Measurements from ENCODE around the gene HBZ.

DNA sequence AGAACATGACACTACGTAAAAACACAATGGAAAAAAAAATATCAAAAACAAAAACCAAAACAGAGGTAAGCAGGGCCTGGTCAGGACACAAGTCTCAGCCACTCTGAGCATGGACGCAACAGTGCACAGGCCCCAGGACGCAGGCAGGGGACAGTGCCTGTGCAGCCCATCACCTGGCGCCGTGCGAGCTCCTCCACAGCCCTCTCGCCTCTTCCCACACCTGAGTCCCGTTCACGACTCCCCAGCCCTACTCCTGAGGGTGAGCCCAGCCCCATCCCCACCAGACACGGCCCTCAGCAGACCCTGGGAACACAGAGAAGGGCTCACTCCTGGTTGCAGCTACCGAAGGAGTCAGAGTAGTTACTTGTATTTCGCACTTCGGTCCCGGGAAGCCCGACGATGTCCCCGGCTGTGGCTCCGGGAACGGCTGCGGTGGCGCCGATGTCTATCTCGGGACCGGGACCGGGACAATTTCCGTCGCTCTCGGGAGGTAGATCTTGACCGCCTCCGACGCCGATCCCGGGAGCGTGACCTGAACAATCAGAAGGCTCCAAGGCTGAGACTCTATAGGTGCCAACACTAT, 37.3 kb downstream of the HBZ start:
- TF ChIP-seq, protein P1, sequence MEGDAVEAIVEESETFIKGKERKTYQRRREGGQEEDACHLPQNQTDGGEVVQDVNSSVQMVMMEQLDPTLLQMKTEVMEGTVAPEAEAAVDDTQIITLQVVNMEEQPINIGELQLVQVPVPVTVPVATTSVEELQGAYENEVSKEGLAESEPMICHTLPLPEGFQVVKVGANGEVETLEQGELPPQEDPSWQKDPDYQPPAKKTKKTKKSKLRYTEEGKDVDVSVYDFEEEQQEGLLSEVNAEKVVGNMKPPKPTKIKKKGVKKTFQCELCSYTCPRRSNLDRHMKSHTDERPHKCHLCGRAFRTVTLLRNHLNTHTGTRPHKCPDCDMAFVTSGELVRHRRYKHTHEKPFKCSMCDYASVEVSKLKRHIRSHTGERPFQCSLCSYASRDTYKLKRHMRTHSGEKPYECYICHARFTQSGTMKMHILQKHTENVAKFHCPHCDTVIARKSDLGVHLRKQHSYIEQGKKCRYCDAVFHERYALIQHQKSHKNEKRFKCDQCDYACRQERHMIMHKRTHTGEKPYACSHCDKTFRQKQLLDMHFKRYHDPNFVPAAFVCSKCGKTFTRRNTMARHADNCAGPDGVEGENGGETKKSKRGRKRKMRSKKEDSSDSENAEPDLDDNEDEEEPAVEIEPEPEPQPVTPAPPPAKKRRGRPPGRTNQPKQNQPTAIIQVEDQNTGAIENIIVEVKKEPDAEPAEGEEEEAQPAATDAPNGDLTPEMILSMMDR (IDR thresholded peaks at IDR 0.05) = no peak
- no peak for TF ChIP-seq POLR2A (IDR thresholded peaks at IDR 0.05)
